Measurements from ENCODE around the gene CXCR3. TPM values are rescaled to one million over a fixed set of nuclear protein-coding genes. Genes with fewer than 3 reads are reported as not detected.

CXCR3 gene
- total and polyA plus RNA-seq, 2 donors from 2014 or later: 0.24 to 1.7 TPM

GRCh38 chrX:71661919-71662318, 43.6 kb upstream of the CXCR3 start:
- no peak for FAIRE-seq
- DNase-seq: no peak

GRCh38 chrX:71660562-71661416, 42.5 kb upstream of the CXCR3 start:
- DNase-seq (no peak), FAIRE-seq (no peak)
- Histone ChIP-seq H3K36me3 (ENCODE audit: control insufficient read depth in 2 of 3, insufficient read depth in 3 of 3, low read length in 3 of 3) (no peaks in the 10 kb centered on the region), H3K27me3 (ENCODE audit: control insufficient read depth, insufficient read depth, low read length) (no peaks in the 10 kb centered on the region), H3K4me1 (ENCODE audit: control insufficient read depth in 2 of 3, insufficient read depth in 2 of 3, low read depth in 1 of 3, low read length in 3 of 3) (no peaks in the 10 kb centered on the region), H3K27ac (ENCODE audit: low read depth in 2 of 2, low read length in 2 of 2) (no peak overlapping the region), H3K9ac (ENCODE audit: low read length in 3 of 3) (no peak overlapping the region), H3K9me3 (ENCODE audit: control insufficient read depth in 2 of 3, insufficient read depth in 1 of 3, low read length in 3 of 3) (no peaks in the 10 kb centered on the region), H3K4me3 (ENCODE audit: low read length in 3 of 3) (no peak overlapping the region)
- intact Hi-C loops (cut with DNase I): no loop called here
- no peak for TF ChIP-seq CTCF (IDR thresholded peaks at IDR 0.05; ENCODE audit: borderline replicate concordance, extremely low read depth, insufficient read depth)

More at GRCh38 chrX:71661919-71662318, 43.6 kb upstream of the CXCR3 start:
- H3K27me3 ChIP-seq (ENCODE audit: control insufficient read depth, insufficient read depth, low read length): no peaks in the 10 kb centered on the region
- no peak for TF ChIP-seq CTCF (IDR thresholded peaks at IDR 0.05; ENCODE audit: borderline replicate concordance, extremely low read depth, insufficient read depth)
- no peaks in the 10 kb centered on the region for H3K9me3 ChIP-seq (ENCODE audit: control insufficient read depth in 2 of 3, insufficient read depth in 1 of 3, low read length in 3 of 3)
- no peak overlapping the region for H3K4me3 ChIP-seq (ENCODE audit: low read length in 3 of 3)
- no peaks in the 10 kb centered on the region for H3K36me3 ChIP-seq (ENCODE audit: control insufficient read depth in 2 of 3, insufficient read depth in 3 of 3, low read length in 3 of 3)
- no peak overlapping the region for H3K9ac ChIP-seq (ENCODE audit: low read length in 3 of 3)
- no peak overlapping the region for H3K27ac ChIP-seq (ENCODE audit: low read depth in 2 of 2, low read length in 2 of 2)
- H3K4me1 ChIP-seq (ENCODE audit: control insufficient read depth in 2 of 3, insufficient read depth in 2 of 3, low read depth in 1 of 3, low read length in 3 of 3): no peaks in the 10 kb centered on the region
- intact Hi-C loops (cut with DNase I): no loop called here

GRCh38 chrX:71659959-71660358, 41.6 kb upstream of the CXCR3 start:
- DNase-seq: no peak

More at GRCh38 chrX:71659959-71660358, 41.6 kb upstream of the CXCR3 start:
- Histone ChIP-seq H3K27ac (ENCODE audit: low read depth in 2 of 2, low read length in 2 of 2) (no peak overlapping the region), H3K4me1 (ENCODE audit: control insufficient read depth in 2 of 3, insufficient read depth in 2 of 3, low read depth in 1 of 3, low read length in 3 of 3) (no peaks in the 10 kb centered on the region), H3K9ac (ENCODE audit: low read length in 3 of 3) (no peak overlapping the region), H3K36me3 (ENCODE audit: control insufficient read depth in 2 of 3, insufficient read depth in 3 of 3, low read length in 3 of 3) (no peaks in the 10 kb centered on the region), H3K4me3 (ENCODE audit: low read length in 3 of 3) (no peak overlapping the region), H3K27me3 (ENCODE audit: control insufficient read depth, insufficient read depth, low read length) (no peaks in the 10 kb centered on the region), H3K9me3 (ENCODE audit: control insufficient read depth in 2 of 3, insufficient read depth in 1 of 3, low read length in 3 of 3) (no peaks in the 10 kb centered on the region)
- intact Hi-C loops (cut with DNase I): no loop called here
- no peak for FAIRE-seq
- TF ChIP-seq CTCF (IDR thresholded peaks at IDR 0.05; ENCODE audit: borderline replicate concordance, extremely low read depth, insufficient read depth): no peak

All from kidney (tissue), 14 donors.